ENCODE data around the gene OR52W1.

OR52W1 gene

GRCh38 chr11:6170226-6170625, 28.8 kb upstream of the OR52W1 start, which contains the start of gene OR52B2:
OR52B2 (minus strand) TSS chr11:6170326; CDS start chr11:6170326, 0 bp downstream.
- Histone ChIP-seq H3K36me3 (ENCODE audit: insufficient read depth, low read length) (no peaks in the 10 kb centered on the region), H3K27me3 (ENCODE audit: insufficient read depth, low read length, poor library complexity) (peaks cover 6% of the 10 kb centered on the region), H2AFZ (ENCODE audit: low read depth, low read length) (no peak within 1 kb of the TSS), H3K4me3 (ENCODE audit: low read depth in 1 of 2, low read length in 2 of 2) (no peak within 1 kb of the TSS), H3K9ac (ENCODE audit: low read depth, low read length) (no peak within 1 kb of the TSS), H3K4me2 (ENCODE audit: insufficient read depth, low read length) (no peak within 1 kb of the TSS), H3K4me1 (ENCODE audit: insufficient read depth, low read length) (no peaks in the 10 kb centered on the region), H3K27ac (ENCODE audit: low read length) (no peak within 1 kb of the TSS), H3K9me3 (ENCODE audit: insufficient read depth, low read length, severe bottlenecking) (no peaks in the 10 kb centered on the region), H3K79me2 (ENCODE audit: insufficient read depth, low read length) (no peaks in the 10 kb centered on the region), H4K20me1 (ENCODE audit: insufficient read depth, low read length) (no peaks in the 10 kb centered on the region)
- TF ChIP-seq CTCF (IDR thresholded peaks at IDR 0.05; ENCODE audit: borderline replicate concordance, extremely low read depth, low read length, poor library complexity, severe bottlenecking) (no peak), EZH2 (IDR thresholded peaks at IDR 0.05; ENCODE audit: borderline replicate concordance, low read depth, low read length, severe bottlenecking) (no peak)
- no peak for ATAC-seq (ENCODE audit: insufficient read depth, low read depth)
- no peak for DNase-seq

- H3K4me1 ChIP-seq (ENCODE audit: insufficient read depth, low read length): no peaks in the 10 kb centered on the region
- no peak overlapping the region for H3K27ac ChIP-seq (ENCODE audit: low read length)
- no peak overlapping the region for H3K9ac ChIP-seq (ENCODE audit: low read depth, low read length)
- H3K4me3 ChIP-seq (ENCODE audit: low read depth in 1 of 2, low read length in 2 of 2): no peak overlapping the region
- no peak for ATAC-seq (ENCODE audit: insufficient read depth, low read depth)
- no peak for TF ChIP-seq EZH2 (IDR thresholded peaks at IDR 0.05; ENCODE audit: borderline replicate concordance, low read depth, low read length, severe bottlenecking)
- no peak for TF ChIP-seq CTCF (IDR thresholded peaks at IDR 0.05; ENCODE audit: borderline replicate concordance, extremely low read depth, low read length, poor library complexity, severe bottlenecking)
- H2AFZ ChIP-seq (ENCODE audit: low read depth, low read length): no peak overlapping the region
- peaks cover 7% of the 10 kb centered on the region for H3K27me3 ChIP-seq (ENCODE audit: insufficient read depth, low read length, poor library complexity)
- no peak for DNase-seq
- H3K36me3 ChIP-seq (ENCODE audit: insufficient read depth, low read length): no peaks in the 10 kb centered on the region
- H3K4me2 ChIP-seq (ENCODE audit: insufficient read depth, low read length): no peak overlapping the region
- H4K20me1 ChIP-seq (ENCODE audit: insufficient read depth, low read length): no peaks in the 10 kb centered on the region
- no peaks in the 10 kb centered on the region for H3K79me2 ChIP-seq (ENCODE audit: insufficient read depth, low read length)
- no peaks in the 10 kb centered on the region for H3K9me3 ChIP-seq (ENCODE audit: insufficient read depth, low read length, severe bottlenecking)
These were observed 23.6 kb upstream of the OR52W1 start for GRCh38 chr11:6175440-6175839.

- no peak overlapping the region for H3K4me3 ChIP-seq (ENCODE audit: low read depth in 1 of 2, low read length in 2 of 2)
- no peak overlapping the region for H3K4me2 ChIP-seq (ENCODE audit: insufficient read depth, low read length)
- no peaks in the 10 kb centered on the region for H3K27me3 ChIP-seq (ENCODE audit: insufficient read depth, low read length, poor library complexity)
- no peak overlapping the region for H3K27ac ChIP-seq (ENCODE audit: low read length)
- DNase-seq (no peak), ATAC-seq (ENCODE audit: insufficient read depth, low read depth) (no peak)
- H4K20me1 ChIP-seq (ENCODE audit: insufficient read depth, low read length): no peaks in the 10 kb centered on the region
- no peaks in the 10 kb centered on the region for H3K9me3 ChIP-seq (ENCODE audit: insufficient read depth, low read length, severe bottlenecking)
- H2AFZ ChIP-seq (ENCODE audit: low read depth, low read length): no peak overlapping the region
- no peaks in the 10 kb centered on the region for H3K79me2 ChIP-seq (ENCODE audit: insufficient read depth, low read length)
- TF ChIP-seq EZH2 (IDR thresholded peaks at IDR 0.05; ENCODE audit: borderline replicate concordance, low read depth, low read length, severe bottlenecking): no peak
- no peak for TF ChIP-seq CTCF (IDR thresholded peaks at IDR 0.05; ENCODE audit: borderline replicate concordance, extremely low read depth, low read length, poor library complexity, severe bottlenecking)
- no peak overlapping the region for H3K9ac ChIP-seq (ENCODE audit: low read depth, low read length)
- no peaks in the 10 kb centered on the region for H3K4me1 ChIP-seq (ENCODE audit: insufficient read depth, low read length)
- H3K36me3 ChIP-seq (ENCODE audit: insufficient read depth, low read length): no peaks in the 10 kb centered on the region
These were observed 7.3 kb upstream of the OR52W1 start for GRCh38 chr11:6191742-6192141.

- no peak overlapping the region for H3K9ac ChIP-seq (ENCODE audit: low read depth, low read length)
- no peaks in the 10 kb centered on the region for H3K36me3 ChIP-seq (ENCODE audit: insufficient read depth, low read length)
- no peak for ATAC-seq (ENCODE audit: insufficient read depth, low read depth)
- H3K4me3 ChIP-seq (ENCODE audit: low read depth in 1 of 2, low read length in 2 of 2): no peak overlapping the region
- H3K79me2 ChIP-seq (ENCODE audit: insufficient read depth, low read length): no peaks in the 10 kb centered on the region
- TF ChIP-seq EZH2 (IDR thresholded peaks at IDR 0.05; ENCODE audit: borderline replicate concordance, low read depth, low read length, severe bottlenecking) (no peak), CTCF (IDR thresholded peaks at IDR 0.05; ENCODE audit: borderline replicate concordance, extremely low read depth, low read length, poor library complexity, severe bottlenecking) (no peak)
- H2AFZ ChIP-seq (ENCODE audit: low read depth, low read length): no peak overlapping the region
- no peaks in the 10 kb centered on the region for H4K20me1 ChIP-seq (ENCODE audit: insufficient read depth, low read length)
- no peaks in the 10 kb centered on the region for H3K27me3 ChIP-seq (ENCODE audit: insufficient read depth, low read length, poor library complexity)
- no peak overlapping the region for H3K27ac ChIP-seq (ENCODE audit: low read length)
- no peak for DNase-seq
- no peak overlapping the region for H3K4me2 ChIP-seq (ENCODE audit: insufficient read depth, low read length)
- H3K4me1 ChIP-seq (ENCODE audit: insufficient read depth, low read length): no peaks in the 10 kb centered on the region
- H3K9me3 ChIP-seq (ENCODE audit: insufficient read depth, low read length, severe bottlenecking): no peaks in the 10 kb centered on the region
These were observed 4.9 kb upstream of the OR52W1 start for GRCh38 chr11:6194065-6194581.
